ENCODE results near the gene ERGIC1. TPM values are rescaled to one million over a fixed set of nuclear protein-coding genes. Genes with fewer than 3 reads are reported as not detected.

ERGIC1 gene
- total RNA-seq, 4 donors from 2014 or later = 60.9 to 123 (median 99.3) TPM

GRCh38 chr5:172925336-172925948 lies 91.4 kb downstream of the ERGIC1 start:
- TF ChIP-seq POLR2A (IDR thresholded peaks at IDR 0.05) (no peak), EP300 (IDR thresholded peaks at IDR 0.05) (no peak), CTCF (IDR thresholded peaks at IDR 0.05) (no peak)
- no peak for DNase-seq (ENCODE audit: low spot score in 2 of 2)
- Histone ChIP-seq H3K4me1 (no peaks in the 10 kb centered on the region), H3K27ac (no peak overlapping the region), H3K27me3 (no peaks in the 10 kb centered on the region), H3K9me3 (no peaks in the 10 kb centered on the region), H3K36me3 (peaks cover 0 to 77% (median 0%) of the 10 kb centered on the region in 3 donors), H3K4me3 (no peak overlapping the region)
- 74 to 82% methylated on average over 9 of the region's 9 CpGs for WGBS, 2 donors

- H3K27me3 ChIP-seq = no peaks in the 10 kb centered on the region
- H3K36me3 ChIP-seq = peaks cover 0 to 70% (median 0%) of the 10 kb centered on the region in 3 donors
- no peak overlapping the region for H3K4me3 ChIP-seq
- TF ChIP-seq POLR2A (IDR thresholded peaks at IDR 0.05) = no peak
- no peak for TF ChIP-seq EP300 (IDR thresholded peaks at IDR 0.05)
- no peak for TF ChIP-seq CTCF (IDR thresholded peaks at IDR 0.05)
- 90 to 92% methylated on average over 2 of the region's 2 CpGs for WGBS, 2 donors
- peaks cover 0 to 5% (median 1%) of the 10 kb centered on the region in 4 donors for H3K4me1 ChIP-seq
- H3K27ac ChIP-seq = no peak overlapping the region
- no peak for DNase-seq (ENCODE audit: low spot score in 2 of 2)
- no peaks in the 10 kb centered on the region for H3K9me3 ChIP-seq
Observed at GRCh38 chr5:172926008-172926523, 92.0 kb downstream of the ERGIC1 start.

GRCh38 chr5:172926796-172927195 lies 92.7 kb downstream of the ERGIC1 start:
- Histone ChIP-seq H3K27me3 (no peaks in the 10 kb centered on the region), H3K4me3 (no peak overlapping the region), H3K27ac (no peak overlapping the region), H3K4me1 (peaks cover 0 to 11% (median 5%) of the 10 kb centered on the region in 4 donors), H3K9me3 (no peaks in the 10 kb centered on the region), H3K36me3 (peaks cover 0 to 63% (median 0%) of the 10 kb centered on the region in 3 donors)
- DNase-seq (ENCODE audit: low spot score in 2 of 2) = no peak
- 78 to 87% methylated on average over 12 of the region's 12 CpGs for WGBS, 2 donors
- TF ChIP-seq POLR2A (IDR thresholded peaks at IDR 0.05) (no peak), CTCF (IDR thresholded peaks at IDR 0.05) (no peak), EP300 (IDR thresholded peaks at IDR 0.05) (no peak)

- Histone ChIP-seq H3K4me3 (no peak overlapping the region), H3K27ac (no peak overlapping the region), H3K36me3 (peaks cover 0 to 44% (median 3%) of the 10 kb centered on the region in 3 donors), H3K27me3 (no peaks in the 10 kb centered on the region), H3K4me1 (peaks cover 0 to 19% (median 12%) of the 10 kb centered on the region in 4 donors), H3K9me3 (no peaks in the 10 kb centered on the region)
- no peak for TF ChIP-seq EP300 (IDR thresholded peaks at IDR 0.05)
- TF ChIP-seq CTCF (IDR thresholded peaks at IDR 0.05) = no peak
- TF ChIP-seq POLR2A (IDR thresholded peaks at IDR 0.05) = no peak
- no peak for DNase-seq (ENCODE audit: low spot score in 2 of 2)
- 88 to 90% methylated on average over 3 of the region's 3 CpGs for WGBS, 2 donors
Observed at GRCh38 chr5:172929371-172929838, 95.4 kb downstream of the ERGIC1 start.

- Histone ChIP-seq H3K9me3 (no peaks in the 10 kb centered on the region), H3K27ac (peak overlapping the region; percentile 1 to 76 (median 42)), H3K27me3 (no peaks in the 10 kb centered on the region), H3K36me3 (peaks cover 0 to 46% (median 12%) of the 10 kb centered on the region in 3 donors), H3K4me1 (peaks cover 0 to 19% (median 12%) of the 10 kb centered on the region in 4 donors), H3K4me3 (no peak overlapping the region)
- WGBS, 2 donors = 48 to 49% methylated on average over 9 of the region's 9 CpGs
- DNase-seq (ENCODE audit: low spot score in 2 of 2) = peak; percentile 35 to 40
- peak in 1 of 2 donors; percentile 58 for TF ChIP-seq EP300 (IDR thresholded peaks at IDR 0.05)
- no peak for TF ChIP-seq POLR2A (IDR thresholded peaks at IDR 0.05)
- TF ChIP-seq CTCF (IDR thresholded peaks at IDR 0.05) = no peak
Observed at GRCh38 chr5:172931001-172931536, 97.0 kb downstream of the ERGIC1 start.

Data from tibial nerve (tissue), 4 donors.